ENCODE measurements around the gene KRTAP3-1.
"Not testable (repeated sequence)": the region's sequence is repeated elsewhere in the genome, so short reads cannot be mapped to it uniquely, and the experiment has no call there.

KRTAP3-1 gene

GRCh38 chr17:41008811-41009210, at the start of gene KRTAP3-1:
Gene KRTAP3-1, minus strand, starts transcription at chr17:41009128. Its CDS starts 54 bp downstream, at chr17:41009074.
- no peak for DNase-seq (ENCODE audit: low read depth in 2 of 2)

- DNase-seq (ENCODE audit: low read depth in 2 of 2) = no peak
Observed at GRCh38 chr17:41057547-41057946, 48.6 kb upstream of the KRTAP3-1 start.

GRCh38 chr17:41055130-41055529, 46.2 kb upstream of the KRTAP3-1 start, which contains the start of gene KRTAP2-2:
Gene KRTAP2-2, minus strand, starts transcription at chr17:41055230. Its CDS starts 19 bp downstream, at chr17:41055211.
- not testable (repeated sequence) for DNase-seq (ENCODE audit: low read depth in 2 of 2)

DNA sequence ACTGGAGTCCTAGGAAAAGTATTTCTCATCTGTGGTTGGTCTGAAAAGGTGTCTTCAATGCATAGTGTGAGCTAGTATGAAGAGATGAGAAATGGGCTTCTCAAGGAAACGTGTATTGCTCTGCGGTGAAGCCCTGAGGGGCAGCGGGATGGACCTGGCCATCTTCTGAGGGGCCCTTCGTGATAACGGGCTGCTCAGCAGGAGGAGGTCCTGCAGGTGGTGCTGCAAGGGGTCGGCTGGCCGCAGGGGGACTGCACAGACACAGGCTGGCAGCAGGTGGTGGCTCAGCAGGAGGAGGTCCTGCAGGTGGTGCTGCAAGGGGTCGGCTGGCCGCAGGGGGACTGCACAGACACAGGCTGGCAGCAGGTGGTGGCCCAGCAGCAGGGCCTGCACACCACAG, 45.6 kb upstream of the KRTAP3-1 start:
- not testable (repeated sequence) for DNase-seq (ENCODE audit: low read depth in 2 of 2)

DNA sequence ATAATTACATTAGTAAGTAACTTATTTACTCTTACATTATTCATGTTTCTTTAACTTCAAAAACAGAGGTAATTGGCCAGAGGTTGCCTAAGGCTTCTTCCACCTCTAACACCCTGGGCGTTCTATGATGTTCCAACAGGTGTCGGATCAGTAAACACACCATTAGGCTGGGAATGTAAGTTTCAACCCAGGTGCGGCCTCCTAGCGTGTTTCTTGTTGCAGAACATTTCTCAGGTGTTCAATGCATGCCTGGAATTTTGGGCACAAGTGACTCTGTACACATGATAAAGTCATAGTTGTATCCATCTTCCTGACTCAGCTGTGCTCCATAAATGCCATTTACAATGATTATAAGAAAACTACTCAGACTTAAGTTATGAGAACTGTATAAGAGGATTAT, 45.1 kb upstream of the KRTAP3-1 start:
- no peak for DNase-seq (ENCODE audit: low read depth in 2 of 2)

- no peak for DNase-seq (ENCODE audit: low read depth in 2 of 2)
Observed at GRCh38 chr17:41052566-41052965, 43.6 kb upstream of the KRTAP3-1 start.

GRCh38 chr17:41049110-41049509, 40.2 kb upstream of the KRTAP3-1 start:
- DNase-seq (ENCODE audit: low read depth in 2 of 2) = no peak

GRCh38 chr17:41048441-41048840, 39.5 kb upstream of the KRTAP3-1 start:
- no peak for DNase-seq (ENCODE audit: low read depth in 2 of 2)

DNA sequence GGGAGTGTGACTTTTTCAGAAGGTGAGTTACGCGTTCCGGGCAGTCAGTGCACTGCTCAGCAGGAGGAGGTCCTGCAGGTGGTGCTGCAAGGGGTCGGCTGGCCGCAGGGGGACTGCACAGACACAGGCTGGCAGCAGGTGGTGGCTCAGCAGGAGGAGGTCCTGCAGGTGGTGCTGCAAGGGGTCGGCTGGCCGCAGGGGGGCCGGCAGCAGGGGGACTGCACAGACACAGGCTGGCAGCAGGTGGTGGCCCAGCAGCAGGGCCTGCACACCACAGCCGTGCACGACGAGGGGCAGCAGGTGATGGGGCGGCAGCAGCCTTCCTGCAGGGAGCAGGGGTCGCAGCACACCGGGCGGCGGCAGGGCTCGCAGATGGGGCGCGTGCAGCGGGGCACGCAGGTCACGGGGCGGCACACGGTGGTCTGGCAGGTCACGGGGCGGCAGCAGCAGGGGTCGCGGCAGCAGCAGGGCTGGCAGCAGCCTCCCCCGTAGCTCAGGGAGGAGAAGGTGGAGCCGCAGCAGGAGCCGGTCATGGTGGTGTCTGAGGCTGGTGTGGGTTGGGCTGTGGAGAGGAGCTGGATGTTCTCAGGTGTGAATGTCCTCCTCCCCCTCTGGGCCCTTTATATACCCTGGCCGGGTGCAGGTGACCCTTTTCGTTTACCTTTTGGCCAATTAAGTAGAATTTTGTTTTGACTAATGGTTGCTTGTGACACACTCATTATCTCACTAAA, 38.0 kb upstream of the KRTAP3-1 start, which contains the start of gene KRTAP2-1:
Gene KRTAP2-1, minus strand, starts transcription at position 582 of the 731 bp plus-strand sequence. Its CDS starts 49 bp downstream, at position 533.
- not testable (repeated sequence) for DNase-seq (ENCODE audit: low read depth in 2 of 2)

GRCh38 chr17:41042953-41043352, 34.0 kb upstream of the KRTAP3-1 start:
- DNase-seq (ENCODE audit: low read depth in 2 of 2) = no peak

DNA sequence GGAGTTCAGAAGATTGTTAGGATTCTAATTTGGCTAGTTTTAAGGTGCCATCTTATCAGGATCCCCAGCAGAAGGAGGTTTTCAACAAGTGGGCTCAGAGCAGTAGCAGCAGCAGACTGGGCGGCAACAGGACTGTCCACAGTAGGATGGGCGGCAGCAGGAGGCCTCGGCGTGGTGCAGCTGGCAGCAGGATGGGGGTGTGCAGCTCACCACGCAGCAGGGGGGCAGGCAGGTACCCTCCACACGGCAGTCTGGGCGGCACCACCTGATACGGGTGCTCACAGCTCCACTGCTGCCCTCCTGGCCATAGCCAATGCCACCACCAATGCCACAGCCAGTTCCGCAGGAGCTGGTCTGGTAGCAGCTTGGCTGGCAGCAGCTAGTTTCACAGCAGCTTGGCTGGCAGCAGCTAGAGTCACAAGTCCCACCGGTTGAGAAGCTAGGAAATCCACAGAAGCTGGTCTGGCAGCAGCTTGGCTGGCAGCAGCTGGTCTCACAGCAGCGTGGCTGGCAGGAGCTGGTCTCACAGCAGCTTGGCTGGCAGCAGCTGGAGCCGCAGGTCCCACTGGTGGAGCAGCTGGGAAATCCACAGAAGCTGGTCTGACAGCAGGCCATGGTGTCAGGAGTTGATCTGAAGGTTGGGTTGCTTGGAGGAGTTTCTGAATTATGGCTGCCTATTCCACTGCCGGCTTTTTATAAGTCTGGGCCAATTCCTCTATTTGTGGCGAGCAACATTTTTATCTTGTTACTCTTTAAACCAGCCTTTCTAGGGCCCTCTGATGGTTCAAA, 32.0 kb upstream of the KRTAP3-1 start, which contains the start of gene KRTAP1-1:
Gene KRTAP1-1, minus strand, starts transcription at position 668 of the 789 bp plus-strand sequence. Its CDS starts 53 bp downstream, at position 615.
- DNase-seq (ENCODE audit: low read depth in 2 of 2) = not testable (repeated sequence)

DNA sequence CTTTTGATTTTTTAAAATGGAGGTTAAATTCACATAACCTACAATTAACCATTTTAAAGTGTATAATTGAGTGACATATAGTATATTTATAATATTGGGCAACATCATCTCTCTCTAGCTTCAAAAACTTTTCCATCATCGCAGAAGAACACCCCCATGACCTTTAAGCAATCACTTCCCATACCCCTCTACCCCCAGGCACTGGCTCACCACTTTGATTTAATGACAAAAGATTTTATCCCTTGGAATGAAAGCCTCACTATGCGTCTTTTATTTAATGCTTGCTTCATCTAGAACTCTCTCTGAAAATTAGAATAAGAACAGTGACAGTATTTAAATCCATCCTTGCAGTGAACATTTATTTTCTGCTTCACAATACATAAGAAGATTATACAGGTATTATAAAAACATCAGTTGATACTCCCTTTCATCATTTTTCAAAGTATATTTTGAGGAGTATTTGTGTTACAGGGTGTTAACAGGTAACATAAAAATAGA, 29.0 kb upstream of the KRTAP3-1 start:
- no peak for DNase-seq (ENCODE audit: low read depth in 2 of 2)

- not testable (repeated sequence) for DNase-seq (ENCODE audit: low read depth in 2 of 2)
Observed at GRCh38 chr17:41034346-41034935, 25.5 kb upstream of the KRTAP3-1 start, which contains the start of gene KRTAP1-3. Gene KRTAP1-3, minus strand, starts transcription at chr17:41034874. Its CDS starts 53 bp downstream, at chr17:41034821.

DNA sequence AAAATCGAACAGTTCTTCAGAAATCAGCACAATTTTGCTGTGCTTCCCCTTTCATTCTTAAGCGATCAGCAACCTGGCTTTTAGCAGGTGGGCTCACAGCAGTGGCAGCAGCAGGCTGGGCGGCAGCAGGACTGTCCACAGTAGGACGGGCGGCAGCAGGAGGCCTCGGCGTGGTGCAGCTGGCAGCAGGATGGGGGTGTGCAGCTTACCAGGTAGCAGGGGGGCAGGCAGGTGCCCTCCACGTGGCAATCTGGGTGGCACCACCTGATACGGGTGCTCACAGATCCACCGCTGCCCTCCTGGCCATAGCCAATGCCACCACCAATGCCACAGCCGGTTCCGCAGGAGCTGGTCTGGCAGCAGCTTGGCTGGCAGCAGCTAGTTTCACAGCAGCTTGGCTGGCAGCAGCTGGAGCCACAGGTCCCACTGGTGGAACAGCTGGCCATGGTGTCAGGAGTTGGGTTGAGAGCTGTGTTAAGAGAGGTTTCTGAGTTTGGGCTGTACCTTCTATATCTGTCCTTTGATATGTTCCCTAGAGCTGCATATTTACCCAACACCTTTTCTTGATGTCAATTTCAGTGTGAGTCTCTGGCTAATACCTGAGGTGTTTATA, 20.8 kb upstream of the KRTAP3-1 start, which contains the start of gene KRTAP1-4:
Gene KRTAP1-4, minus strand, starts transcription at position 563 of the 613 bp plus-strand sequence. Its CDS starts 117 bp downstream, at position 446.
- DNase-seq (ENCODE audit: low read depth in 2 of 2) = no peak

DNA sequence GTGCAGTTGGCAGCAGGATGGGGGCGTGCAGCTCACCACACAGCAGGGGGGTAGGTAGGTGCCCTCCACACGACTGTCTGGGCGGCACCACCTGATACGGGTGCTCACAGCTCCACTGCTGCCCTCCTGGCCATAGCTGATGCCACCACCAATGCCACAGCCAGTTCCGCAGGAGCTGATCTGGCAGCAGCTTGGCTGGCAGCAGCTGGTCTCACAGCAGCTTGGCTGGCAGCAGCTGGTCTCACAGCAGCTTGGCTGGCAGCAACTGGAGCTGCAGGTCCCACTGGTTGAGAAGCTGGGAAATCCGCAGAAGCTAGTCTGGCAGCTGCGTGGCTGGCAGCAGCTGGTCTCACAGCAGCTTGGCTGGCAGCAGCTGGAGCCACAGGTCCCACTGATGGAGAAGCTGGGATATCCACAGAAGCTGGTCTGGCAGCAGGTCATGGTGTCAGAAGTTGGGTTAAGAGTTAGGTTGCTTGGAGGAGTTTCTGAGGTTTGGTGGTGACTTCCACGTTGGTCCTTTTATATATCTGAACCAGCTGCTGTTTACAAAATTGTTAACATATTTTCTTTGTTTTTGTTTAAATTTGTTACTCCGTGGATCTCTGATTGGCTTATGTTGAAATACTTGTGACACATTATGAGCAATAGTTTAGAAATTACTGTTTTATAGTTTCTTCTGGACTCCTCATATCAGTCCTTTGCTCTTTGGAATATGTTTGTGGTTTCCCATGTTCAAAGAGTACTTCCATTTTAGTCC, 18.0 kb upstream of the KRTAP3-1 start, which contains the start of gene KRTAP1-5:
Gene KRTAP1-5, minus strand, starts transcription at position 494 of the 757 bp plus-strand sequence. Its CDS starts 53 bp downstream, at position 441.
- DNase-seq (ENCODE audit: low read depth in 2 of 2) = no peak

GRCh38 chr17:41024697-41025096, 15.8 kb upstream of the KRTAP3-1 start:
- no peak for DNase-seq (ENCODE audit: low read depth in 2 of 2)

- no peak for DNase-seq (ENCODE audit: low read depth in 2 of 2)
Observed at GRCh38 chr17:41020336-41020735, 11.4 kb upstream of the KRTAP3-1 start.

DNA sequence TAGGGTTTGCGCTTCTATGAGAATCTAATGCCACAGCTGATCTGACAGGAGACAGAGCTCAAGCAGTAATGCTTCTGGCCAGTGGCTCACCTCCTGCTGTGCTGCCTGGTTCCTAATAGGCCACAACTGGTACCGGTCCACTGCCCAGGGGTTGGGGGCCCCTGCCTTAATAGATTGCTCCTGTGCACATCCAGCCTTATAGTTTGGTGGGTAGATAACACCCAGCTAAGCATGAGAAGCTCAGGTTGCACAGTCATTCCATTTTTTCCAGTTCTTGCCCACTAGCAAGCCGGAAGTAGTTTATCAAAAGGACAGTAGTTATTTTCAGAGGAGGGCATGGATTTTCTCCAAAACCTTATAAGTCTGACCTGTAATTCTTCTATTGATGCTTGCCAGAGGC, 10.5 kb upstream of the KRTAP3-1 start:
- DNase-seq (ENCODE audit: low read depth in 2 of 2) = no peak

- DNase-seq (ENCODE audit: low read depth in 2 of 2) = no peak
Observed at GRCh38 chr17:41018541-41018940, 9.6 kb upstream of the KRTAP3-1 start.

- DNase-seq (ENCODE audit: low read depth in 2 of 2) = no peak
Observed at GRCh38 chr17:41016578-41017215, 7.8 kb upstream of the KRTAP3-1 start.

Measured in activated CD8-positive, alpha-beta memory T cell treated with anti-CD3 and anti-CD28 coated beads for 4 hours (primary cell).